RWPE1 (cell line): Measurements from ENCODE around the gene CLHC1.
A peak's percentile ranks its signal among the peaks of the same experiment; 100 is the strongest.
"Not testable (repeated sequence)": the region's sequence is repeated elsewhere in the genome, so short reads cannot be mapped to it uniquely, and the experiment has no call there.

Source experiments
- CTCF ChIA-PET: fragments of 350-600 bp; sonication (Branson Sonifier 250); formaldehyde crosslinking; extraction: SDS; loops from one replicate; lab custom pipeline; 2021; lab: Yijun Ruan, JAX
- POLR2A ChIA-PET: fragments of 400-600 bp; formaldehyde crosslinking; extraction: SDS; loops from one replicate; lab custom pipeline; 2020; ENCODE audit warnings: antibody characterized with exemption; ENCODE audit not compliant: low non-redundant PET; lab: Yijun Ruan, JAX
- DNase-seq: peaks from one replicate; pipeline ENCODE4 v3.0.0; 2012; ENCODE audit warnings: low spot score
- H3K27ac ChIP-seq: fragments of 450-650 bp; 2 replicates; pipeline ENCODE4 v1.5.1; 2017
- CTCF ChIP-seq: fragments of 450-650 bp; conservative IDR thresholded peaks from 2 replicates; pipeline ENCODE4 v1.5.1; 2017; ENCODE audit warnings: low read depth, mild to moderate bottlenecking

Gene CLHC1

GRCh38 chr2:55268907-55269644, 37.0 kb upstream of the CLHC1 start, which contains the start of gene MTIF2:
MTIF2 (minus strand) TSS chr2:55269231; CDS start chr2:55263858, 5,373 bp downstream.
- POLR2A ChIA-PET, result interaction anchor here (0.6 kb wide), 1 partner anchor 160 kb away, joined by 4 read pairs; no protein-coding TSS in a partner anchor
- peak; percentile 89 for DNase-seq
- CTCF ChIA-PET, result interaction anchor here (0.6 kb wide), 1 partner anchor 1216 kb away, joined by 3 read pairs; no protein-coding TSS in a partner anchor
- peak within 1 kb of the TSS; percentile 84 for H3K27ac ChIP-seq
- no peak for TF ChIP-seq CTCF

- peak; percentile 5 for DNase-seq
- POLR2A ChIA-PET, result no interaction called here
Measured at GRCh38 chr2:55268288-55268906, 36.3 kb upstream of the CLHC1 start.

DNA sequence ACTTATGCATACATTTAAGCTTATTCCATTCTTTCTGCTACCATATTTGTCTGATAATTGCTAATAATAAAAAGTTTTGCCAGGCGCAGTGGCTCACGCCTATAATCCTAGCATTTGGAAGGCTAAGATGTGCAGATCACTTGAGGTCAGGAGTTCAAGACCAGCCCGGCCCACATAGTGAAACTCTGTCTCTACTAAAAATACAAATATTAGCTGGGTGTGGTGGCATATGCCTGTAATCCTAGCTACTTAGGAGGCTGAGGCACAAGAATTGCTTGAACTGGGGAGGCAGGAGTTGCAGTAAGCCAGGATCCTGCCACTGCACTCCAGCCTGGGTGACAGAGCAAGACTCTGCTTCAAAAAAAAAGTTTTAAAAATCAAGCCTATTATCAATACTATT, 27.5 kb upstream of the CLHC1 start:
- CTCF ChIA-PET, result interaction anchor here (0.6 kb wide), 1 partner anchor 1167 kb away, joined by 3 read pairs; no protein-coding TSS in a partner anchor
- DNase-seq, H3K27ac ChIP-seq, POLR2A ChIA-PET: not testable (repeated sequence)

More at GRCh38 chr2:55268288-55268906, 36.3 kb upstream of the CLHC1 start:
- H3K27ac ChIP-seq, result peak overlapping the region; percentile 84
- no peak for TF ChIP-seq CTCF
- CTCF ChIA-PET, result no interaction called here

GRCh38 chr2:55252832-55253231, 20.7 kb upstream of the CLHC1 start:
- no peak overlapping the region for H3K27ac ChIP-seq
- DNase-seq, result no peak
- ChIA-PET POLR2A (no interaction called here), CTCF (interaction anchor here (0.8 kb wide), 1 partner anchor 852 kb away, joined by 4 read pairs; no protein-coding TSS in a partner anchor)
- no peak for TF ChIP-seq CTCF

- no peak for TF ChIP-seq CTCF
- ChIA-PET CTCF (interaction anchor here (0.7 kb wide), 1 partner anchor 158 kb away, joined by 3 read pairs; no protein-coding TSS in a partner anchor), POLR2A (no interaction called here)
- no peak for DNase-seq
- no peak overlapping the region for H3K27ac ChIP-seq
Measured at GRCh38 chr2:55247025-55247424, 14.9 kb upstream of the CLHC1 start.

DNA sequence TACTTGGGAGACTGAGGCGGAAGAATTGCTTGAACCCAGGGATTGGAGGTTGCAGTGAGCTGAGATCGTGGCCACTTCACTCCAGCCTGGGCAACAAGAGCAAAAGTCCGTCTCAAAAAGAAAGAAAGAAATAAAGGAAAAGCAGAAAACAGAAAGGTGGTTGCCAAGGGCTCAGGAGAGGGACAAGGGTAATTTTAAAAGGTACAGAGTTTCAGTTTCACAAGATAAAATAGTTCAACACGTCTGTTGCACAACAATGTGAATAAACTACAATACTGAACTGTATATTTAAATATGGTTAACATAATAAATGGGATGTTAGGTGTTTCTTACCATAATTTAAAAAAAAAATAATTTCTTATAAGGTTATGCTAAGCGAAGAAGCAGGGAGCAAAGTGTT, 13.3 kb upstream of the CLHC1 start:
- POLR2A ChIA-PET, result no interaction called here
- CTCF ChIA-PET, result no interaction called here
- no peak overlapping the region for H3K27ac ChIP-seq
- DNase-seq, result no peak
- TF ChIP-seq CTCF, result no peak
